ENCODE results near the gene SLC33A1.
A peak's percentile ranks its signal among the peaks of the same experiment; 100 is the strongest.
"Not testable (repeated sequence)": the region's sequence is repeated elsewhere in the genome, so short reads cannot be mapped to it uniquely, and the experiment has no call there.

Gene SLC33A1

GRCh38 chr3:155861476-155862183 is 7.4 kb upstream of the SLC33A1 start:
- no peak for DNase-seq

- not testable (repeated sequence) for DNase-seq
Measured at GRCh38 chr3:155860424-155860823, 6.2 kb upstream of the SLC33A1 start.

- DNase-seq = no peak
Measured at GRCh38 chr3:155859859-155860258, 5.6 kb upstream of the SLC33A1 start.

- DNase-seq = no peak
Measured at GRCh38 chr3:155853214-155854140, 750 bp downstream of the SLC33A1 start.

GRCh38 chr3:155852341-155852740 is 1.9 kb downstream of the SLC33A1 start:
- DNase-seq = no peak

- DNase-seq = not testable (repeated sequence)
Measured at GRCh38 chr3:155849404-155849803, 4.8 kb downstream of the SLC33A1 start.

GRCh38 chr3:155847993-155848392 is 6.2 kb downstream of the SLC33A1 start:
- DNase-seq = no peak

- no peak for DNase-seq
Measured at GRCh38 chr3:155846119-155846518, 8.1 kb downstream of the SLC33A1 start.

GRCh38 chr3:155843569-155843968 is 10.7 kb downstream of the SLC33A1 start:
- DNase-seq = no peak

GRCh38 chr3:155835341-155836071 is 18.7 kb downstream of the SLC33A1 start:
- no peak for DNase-seq

- DNase-seq = not testable (repeated sequence)
Measured at GRCh38 chr3:155828490-155829098, 25.6 kb downstream of the SLC33A1 start.

- no peak for DNase-seq
Measured at GRCh38 chr3:155815030-155815545, 39.1 kb downstream of the SLC33A1 start.

- DNase-seq = not testable (repeated sequence)
Measured at GRCh38 chr3:155813224-155813623, 41.0 kb downstream of the SLC33A1 start.

- no peak for DNase-seq
Measured at GRCh38 chr3:155809181-155809580, 45.0 kb downstream of the SLC33A1 start.

GRCh38 chr3:155807823-155808222 is 46.4 kb downstream of the SLC33A1 start:
- DNase-seq = no peak

- DNase-seq = peak; percentile 46
Measured at GRCh38 chr3:155805802-155806618, 48.2 kb downstream of the SLC33A1 start, which contains the start of gene C3orf33. Gene C3orf33, minus strand, starts transcription at chr3:155806278. Its CDS starts 26 bp downstream, at chr3:155806252.

GRCh38 chr3:155805204-155805801 is 48.9 kb downstream of the SLC33A1 start:
- no peak for DNase-seq

- DNase-seq = no peak
Measured at GRCh38 chr3:155804323-155804722, 49.9 kb downstream of the SLC33A1 start.

GRCh38 chr3:155792532-155792931 is 61.7 kb downstream of the SLC33A1 start:
- no peak for DNase-seq

GRCh38 chr3:155791190-155791589 is 63.0 kb downstream of the SLC33A1 start:
- no peak for DNase-seq

All from GOT3 (cell line).